Measurements from ENCODE around the gene BRD8.
A peak's percentile ranks its signal among the peaks of the same experiment; 100 is the strongest.

The BRD8 gene

DNA sequence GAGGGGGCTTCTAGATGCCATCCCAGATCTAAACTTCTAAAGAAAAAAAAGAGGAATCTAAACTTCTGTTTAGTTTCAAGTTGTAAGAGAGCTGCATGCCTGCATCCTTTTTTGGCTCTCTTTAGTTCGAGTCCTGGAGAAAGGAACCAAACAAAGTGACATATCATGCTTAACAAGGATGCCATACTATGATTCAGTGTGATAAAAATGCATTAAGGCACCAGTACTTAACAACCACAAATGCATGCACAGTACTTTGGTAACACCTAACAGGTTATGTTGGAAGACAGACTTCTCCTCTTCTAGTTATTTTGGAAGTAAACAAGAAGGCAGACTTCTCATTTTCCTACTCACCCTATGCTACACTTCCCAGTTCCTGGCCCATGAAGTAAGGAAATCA is 66.5 kb downstream of the BRD8 start:
- no peaks in the 10 kb centered on the region for H3K36me3 ChIP-seq (ENCODE audit: control insufficient read depth in 1 of 2, insufficient read depth in 2 of 2, low read depth in 1 of 2, low read length in 2 of 2)
- H3K18ac ChIP-seq (ENCODE audit: low read depth in 1 of 2, low read length in 2 of 2) = no peak overlapping the region
- DNase-seq = peak; percentile 16
- no peak overlapping the region for H3K9ac ChIP-seq (ENCODE audit: low read length)
- H3K4me3 ChIP-seq (ENCODE audit: insufficient read depth in 1 of 2, low read depth in 1 of 2, low read length in 2 of 2) = no peak overlapping the region
- no peak overlapping the region for H4K91ac ChIP-seq (ENCODE audit: low read length)
- no peak overlapping the region for H3K4me2 ChIP-seq (ENCODE audit: low read length, poor library complexity, severe bottlenecking)
- H3K4me1 ChIP-seq (ENCODE audit: control insufficient read depth, insufficient read depth, low read depth, low read length) = peaks cover 2% of the 10 kb centered on the region
- no peak overlapping the region for H2AFZ ChIP-seq (ENCODE audit: low read depth, low read length)
- no peak overlapping the region for H4K8ac ChIP-seq (ENCODE audit: low read length)
- no peak overlapping the region for H2BK15ac ChIP-seq (ENCODE audit: low read depth, poor library complexity, severe bottlenecking)
- H3K27ac ChIP-seq (ENCODE audit: low read length, poor library complexity, severe bottlenecking) = no peak overlapping the region
- no CpG with 5 or more reads among the region's 1 CpG for WGBS
- H2AK5ac ChIP-seq (ENCODE audit: low read length, severe bottlenecking) = no peak overlapping the region
- H3K9me3 ChIP-seq (ENCODE audit: control insufficient read depth, low read length) = no peaks in the 10 kb centered on the region
- no peak overlapping the region for H3K23ac ChIP-seq (ENCODE audit: low read length in 2 of 2)
- no peak overlapping the region for H2BK5ac ChIP-seq (ENCODE audit: low read depth, low read length, poor library complexity, severe bottlenecking)
- H2BK120ac ChIP-seq (ENCODE audit: low read depth, low read length) = no peak overlapping the region
- H2BK12ac ChIP-seq (ENCODE audit: low read length in 2 of 2) = no peak overlapping the region
- no peaks in the 10 kb centered on the region for H3K79me1 ChIP-seq (replicated peaks; ENCODE audit: low read length, poor library complexity, severe bottlenecking)
- H3K27me3 ChIP-seq (ENCODE audit: control insufficient read depth in 1 of 2, insufficient read depth in 1 of 2, low read length in 2 of 2) = peaks cover 0 to 13% of the 10 kb centered on the region in 2 experiments
- H3K14ac ChIP-seq (ENCODE audit: low read length in 2 of 2) = no peak overlapping the region
- H3K4ac ChIP-seq (ENCODE audit: low read depth in 1 of 2, low read length in 2 of 2) = no peak overlapping the region

GRCh38 chr5:138111181-138111580 is 67.2 kb downstream of the BRD8 start:
- H3K27me3 ChIP-seq (ENCODE audit: control insufficient read depth in 1 of 2, insufficient read depth in 1 of 2, low read length in 2 of 2) = peaks cover 0 to 14% of the 10 kb centered on the region in 2 experiments
- WGBS = 81% methylated on average over 4 of the region's 4 CpGs
- no peak overlapping the region for H3K14ac ChIP-seq (ENCODE audit: low read length in 2 of 2)
- no peak overlapping the region for H3K27ac ChIP-seq (ENCODE audit: low read length, poor library complexity, severe bottlenecking)
- no peak overlapping the region for H2BK5ac ChIP-seq (ENCODE audit: low read depth, low read length, poor library complexity, severe bottlenecking)
- no peak overlapping the region for H3K4me2 ChIP-seq (ENCODE audit: low read length, poor library complexity, severe bottlenecking)
- no peak overlapping the region for H4K91ac ChIP-seq (ENCODE audit: low read length)
- H4K8ac ChIP-seq (ENCODE audit: low read length) = no peak overlapping the region
- H2BK12ac ChIP-seq (ENCODE audit: low read length in 2 of 2) = no peak overlapping the region
- DNase-seq = no peak
- H2AFZ ChIP-seq (ENCODE audit: low read depth, low read length) = no peak overlapping the region
- no peak overlapping the region for H2AK5ac ChIP-seq (ENCODE audit: low read length, severe bottlenecking)
- H3K36me3 ChIP-seq (ENCODE audit: control insufficient read depth in 1 of 2, insufficient read depth in 2 of 2, low read depth in 1 of 2, low read length in 2 of 2) = no peaks in the 10 kb centered on the region
- H3K4ac ChIP-seq (ENCODE audit: low read depth in 1 of 2, low read length in 2 of 2) = no peak overlapping the region
- no peak overlapping the region for H3K18ac ChIP-seq (ENCODE audit: low read depth in 1 of 2, low read length in 2 of 2)
- no peaks in the 10 kb centered on the region for H3K9me3 ChIP-seq (ENCODE audit: control insufficient read depth, low read length)
- H2BK15ac ChIP-seq (ENCODE audit: low read depth, poor library complexity, severe bottlenecking) = no peak overlapping the region
- H3K4me1 ChIP-seq (ENCODE audit: control insufficient read depth, insufficient read depth, low read depth, low read length) = peaks cover 2% of the 10 kb centered on the region
- H3K4me3 ChIP-seq (ENCODE audit: insufficient read depth in 1 of 2, low read depth in 1 of 2, low read length in 2 of 2) = no peak overlapping the region
- no peak overlapping the region for H3K9ac ChIP-seq (ENCODE audit: low read length)
- H3K23ac ChIP-seq (ENCODE audit: low read length in 2 of 2) = no peak overlapping the region
- H2BK120ac ChIP-seq (ENCODE audit: low read depth, low read length) = no peak overlapping the region
- no peaks in the 10 kb centered on the region for H3K79me1 ChIP-seq (replicated peaks; ENCODE audit: low read length, poor library complexity, severe bottlenecking)

DNA sequence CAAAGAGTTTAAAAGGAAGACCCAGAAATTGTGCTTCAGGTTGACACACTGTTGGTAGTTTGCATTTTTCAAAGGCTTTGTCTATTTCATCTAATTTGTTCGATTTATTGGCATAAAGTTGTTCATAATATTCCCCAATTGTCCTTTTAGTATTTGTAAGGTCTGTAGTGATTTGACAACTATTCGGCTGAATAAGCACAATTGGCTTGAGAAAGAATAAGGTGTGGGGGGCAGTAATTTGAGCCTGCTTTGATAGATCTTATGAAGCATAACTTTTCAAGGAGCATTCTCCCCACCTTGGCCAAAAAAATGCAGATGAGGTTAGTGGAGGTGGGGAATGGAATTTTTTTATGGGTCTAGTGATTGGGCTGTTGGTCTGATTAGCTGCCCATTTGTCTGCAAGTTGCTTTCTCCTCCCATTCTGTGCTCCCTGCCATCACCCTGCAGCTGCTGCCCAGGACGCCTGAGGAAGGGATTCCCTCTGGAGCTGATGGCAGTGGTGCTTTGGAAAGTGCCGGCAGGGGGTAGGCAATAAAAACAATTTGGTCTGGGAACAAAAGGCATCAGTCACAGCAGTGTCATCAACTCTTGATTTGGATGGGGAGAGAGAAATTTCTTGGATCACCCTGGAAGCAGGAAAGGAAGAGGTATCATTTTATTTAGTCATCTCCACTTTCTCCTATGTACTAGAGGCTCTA is 68.0 kb downstream of the BRD8 start:
- DNase-seq = no peak
- Histone ChIP-seq H2AK5ac (ENCODE audit: low read length, severe bottlenecking) (no peak overlapping the region), H2BK120ac (ENCODE audit: low read depth, low read length) (no peak overlapping the region), H3K18ac (ENCODE audit: low read depth in 1 of 2, low read length in 2 of 2) (no peak overlapping the region), H3K9me3 (ENCODE audit: control insufficient read depth, low read length) (no peaks in the 10 kb centered on the region), H3K79me1 (replicated peaks; ENCODE audit: low read length, poor library complexity, severe bottlenecking) (no peaks in the 10 kb centered on the region), H4K8ac (ENCODE audit: low read length) (no peak overlapping the region), H3K4ac (ENCODE audit: low read depth in 1 of 2, low read length in 2 of 2) (no peak overlapping the region), H3K9ac (ENCODE audit: low read length) (no peak overlapping the region), H2BK12ac (ENCODE audit: low read length in 2 of 2) (no peak overlapping the region), H3K4me3 (ENCODE audit: insufficient read depth in 1 of 2, low read depth in 1 of 2, low read length in 2 of 2) (no peak overlapping the region), H3K14ac (ENCODE audit: low read length in 2 of 2) (no peak overlapping the region), H3K27me3 (ENCODE audit: control insufficient read depth in 1 of 2, insufficient read depth in 1 of 2, low read length in 2 of 2) (peaks cover 0 to 17% of the 10 kb centered on the region in 2 experiments), H2BK15ac (ENCODE audit: low read depth, poor library complexity, severe bottlenecking) (no peak overlapping the region), H2AFZ (ENCODE audit: low read depth, low read length) (no peak overlapping the region), H3K4me2 (ENCODE audit: low read length, poor library complexity, severe bottlenecking) (no peak overlapping the region), H3K27ac (ENCODE audit: low read length, poor library complexity, severe bottlenecking) (no peak overlapping the region), H2BK5ac (ENCODE audit: low read depth, low read length, poor library complexity, severe bottlenecking) (no peak overlapping the region), H3K36me3 (ENCODE audit: control insufficient read depth in 1 of 2, insufficient read depth in 2 of 2, low read depth in 1 of 2, low read length in 2 of 2) (no peaks in the 10 kb centered on the region), H3K23ac (ENCODE audit: low read length in 2 of 2) (no peak overlapping the region), H4K91ac (ENCODE audit: low read length) (no peak overlapping the region), H3K4me1 (ENCODE audit: control insufficient read depth, insufficient read depth, low read depth, low read length) (peaks cover 2% of the 10 kb centered on the region)
- WGBS = 42% methylated on average over 4 of the region's 4 CpGs

DNA sequence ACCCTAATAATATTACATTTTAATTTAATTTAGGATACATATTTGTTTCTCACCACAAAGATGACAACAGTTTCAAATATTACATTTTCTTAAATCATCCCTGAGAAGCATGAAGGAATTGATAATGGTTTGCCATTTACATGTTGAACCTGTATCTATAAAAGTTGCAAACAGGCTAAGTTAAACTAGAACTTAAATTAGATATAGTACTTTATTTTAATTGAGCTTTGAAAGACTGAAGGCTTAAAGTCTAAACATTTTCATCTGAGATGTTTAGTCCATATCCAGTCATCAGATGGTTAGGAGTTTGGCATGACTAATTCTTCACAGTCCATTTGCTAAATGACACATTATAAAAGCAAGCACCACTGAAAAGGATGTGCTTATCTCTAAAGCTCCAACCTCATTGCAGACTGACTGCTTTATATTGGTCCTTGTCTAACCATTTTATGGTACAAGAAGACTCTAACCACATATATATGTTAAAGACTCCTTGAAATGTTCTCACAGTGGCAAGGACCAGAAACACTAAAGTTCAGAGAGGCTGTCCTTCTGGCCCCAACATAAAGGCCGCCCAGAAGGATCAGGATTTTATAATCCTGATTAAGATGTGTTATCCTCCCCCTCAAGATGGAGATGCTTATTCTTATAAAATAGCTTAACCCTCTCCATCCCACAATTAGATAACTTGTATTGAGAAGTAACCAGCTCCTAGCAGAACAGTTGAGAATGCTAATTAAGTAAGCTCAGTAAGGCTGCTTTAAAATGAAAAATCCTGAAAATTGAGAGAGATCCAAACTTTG is 68.8 kb downstream of the BRD8 start:
- no peak overlapping the region for H2BK12ac ChIP-seq (ENCODE audit: low read length in 2 of 2)
- H3K4me2 ChIP-seq (ENCODE audit: low read length, poor library complexity, severe bottlenecking) = no peak overlapping the region
- no peaks in the 10 kb centered on the region for H3K79me1 ChIP-seq (replicated peaks; ENCODE audit: low read length, poor library complexity, severe bottlenecking)
- H3K14ac ChIP-seq (ENCODE audit: low read length in 2 of 2) = no peak overlapping the region
- H4K91ac ChIP-seq (ENCODE audit: low read length) = no peak overlapping the region
- no peak overlapping the region for H3K4me3 ChIP-seq (ENCODE audit: insufficient read depth in 1 of 2, low read depth in 1 of 2, low read length in 2 of 2)
- H3K18ac ChIP-seq (ENCODE audit: low read depth in 1 of 2, low read length in 2 of 2) = no peak overlapping the region
- no peak overlapping the region for H2AFZ ChIP-seq (ENCODE audit: low read depth, low read length)
- no peak for DNase-seq
- H3K9ac ChIP-seq (ENCODE audit: low read length) = no peak overlapping the region
- no CpG with 5 or more reads among the region's 1 CpG for WGBS
- no peak overlapping the region for H2BK15ac ChIP-seq (ENCODE audit: low read depth, poor library complexity, severe bottlenecking)
- H3K4me1 ChIP-seq (ENCODE audit: control insufficient read depth, insufficient read depth, low read depth, low read length) = peaks cover 2% of the 10 kb centered on the region
- no peak overlapping the region for H2BK5ac ChIP-seq (ENCODE audit: low read depth, low read length, poor library complexity, severe bottlenecking)
- H3K9me3 ChIP-seq (ENCODE audit: control insufficient read depth, low read length) = no peaks in the 10 kb centered on the region
- no peak overlapping the region for H3K27ac ChIP-seq (ENCODE audit: low read length, poor library complexity, severe bottlenecking)
- H4K8ac ChIP-seq (ENCODE audit: low read length) = no peak overlapping the region
- no peak overlapping the region for H2AK5ac ChIP-seq (ENCODE audit: low read length, severe bottlenecking)
- H3K27me3 ChIP-seq (ENCODE audit: control insufficient read depth in 1 of 2, insufficient read depth in 1 of 2, low read length in 2 of 2) = peaks cover 0 to 17% of the 10 kb centered on the region in 2 experiments
- no peak overlapping the region for H3K4ac ChIP-seq (ENCODE audit: low read depth in 1 of 2, low read length in 2 of 2)
- no peak overlapping the region for H3K23ac ChIP-seq (ENCODE audit: low read length in 2 of 2)
- H2BK120ac ChIP-seq (ENCODE audit: low read depth, low read length) = no peak overlapping the region
- H3K36me3 ChIP-seq (ENCODE audit: control insufficient read depth in 1 of 2, insufficient read depth in 2 of 2, low read depth in 1 of 2, low read length in 2 of 2) = no peaks in the 10 kb centered on the region

All from mesenchymal stem cell (in vitro differentiated cells and primary cell).